Hepatic stellate cell (primary cell): ENCODE measurements around the gene GPS1.

ENCODE experiments used
- DNase-seq: peaks from one replicate; pipeline ENCODE4 v3.0.0; 2011; ENCODE audit warnings: low spot score

GPS1 gene

DNA sequence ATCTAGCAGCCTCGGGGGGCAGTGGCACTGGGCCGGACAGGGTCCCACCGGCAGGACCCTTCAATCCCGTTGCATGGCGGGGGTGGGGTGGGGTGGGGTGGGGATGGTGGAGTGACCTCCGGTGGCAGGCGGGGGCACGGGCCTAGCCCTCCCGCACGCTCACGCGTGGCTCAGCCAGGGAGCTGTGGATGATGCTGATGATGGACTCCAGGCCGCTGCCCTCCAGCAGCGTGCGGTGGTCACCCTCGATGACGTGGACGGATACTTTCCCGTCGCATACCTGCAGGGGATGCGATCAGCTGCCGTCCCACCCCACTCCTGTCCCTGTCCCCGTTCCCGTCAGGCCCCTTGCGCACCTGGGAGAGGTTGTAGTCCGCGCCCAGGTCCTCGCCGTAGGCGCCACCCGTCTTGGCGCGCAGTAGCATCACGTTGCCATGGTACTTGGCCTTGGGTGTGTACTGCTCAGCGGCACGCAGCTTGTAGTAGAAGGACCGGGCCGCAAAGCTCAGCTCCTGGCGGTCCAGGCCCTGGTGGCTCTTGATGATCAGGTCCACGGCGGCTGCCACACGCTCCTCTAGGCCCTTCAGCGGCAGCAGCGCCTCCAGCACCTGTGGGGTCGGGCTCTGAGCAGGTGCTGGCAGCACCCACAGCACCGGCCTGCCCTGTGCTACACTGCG lies 27.4 kb downstream of the GPS1 start:
- no peak for DNase-seq

DNA sequence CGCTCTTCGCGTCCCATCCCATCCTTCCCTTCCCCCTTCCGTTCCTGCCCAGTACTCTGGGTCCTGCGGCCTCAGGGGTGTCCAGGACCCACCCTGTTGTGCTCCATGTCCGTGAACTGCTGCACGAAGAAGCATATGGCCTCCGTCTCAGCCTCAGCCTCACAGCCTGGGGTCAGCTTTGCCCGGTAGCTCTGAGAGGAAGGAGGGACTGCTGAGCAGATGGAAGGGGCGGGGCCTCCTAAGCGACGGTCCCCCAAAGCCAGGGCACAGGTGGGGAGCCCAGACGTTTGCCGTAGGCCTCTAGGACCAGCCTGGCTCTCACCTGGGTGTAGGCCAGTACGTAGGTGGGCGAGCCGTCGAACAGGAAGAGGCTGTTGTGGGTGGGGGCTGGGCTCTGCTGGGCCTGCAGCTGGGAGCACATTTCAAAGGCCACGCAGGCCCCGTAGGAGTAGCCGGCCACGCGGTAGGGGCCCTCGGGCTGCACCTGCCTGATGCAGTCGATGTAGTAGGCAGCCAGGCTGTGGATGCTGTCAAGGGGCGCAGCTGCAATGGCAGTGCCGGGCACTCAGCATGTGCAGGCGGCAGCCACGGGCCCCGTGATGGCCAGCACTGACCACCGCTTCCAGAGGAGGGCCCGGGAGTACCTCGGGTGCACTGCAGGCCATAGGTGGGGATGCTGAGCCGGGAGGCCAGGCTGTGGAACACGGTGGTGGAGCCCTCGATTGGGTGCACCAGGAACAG lies 28.5 kb downstream of the GPS1 start:
- DNase-seq, result no peak

DNA sequence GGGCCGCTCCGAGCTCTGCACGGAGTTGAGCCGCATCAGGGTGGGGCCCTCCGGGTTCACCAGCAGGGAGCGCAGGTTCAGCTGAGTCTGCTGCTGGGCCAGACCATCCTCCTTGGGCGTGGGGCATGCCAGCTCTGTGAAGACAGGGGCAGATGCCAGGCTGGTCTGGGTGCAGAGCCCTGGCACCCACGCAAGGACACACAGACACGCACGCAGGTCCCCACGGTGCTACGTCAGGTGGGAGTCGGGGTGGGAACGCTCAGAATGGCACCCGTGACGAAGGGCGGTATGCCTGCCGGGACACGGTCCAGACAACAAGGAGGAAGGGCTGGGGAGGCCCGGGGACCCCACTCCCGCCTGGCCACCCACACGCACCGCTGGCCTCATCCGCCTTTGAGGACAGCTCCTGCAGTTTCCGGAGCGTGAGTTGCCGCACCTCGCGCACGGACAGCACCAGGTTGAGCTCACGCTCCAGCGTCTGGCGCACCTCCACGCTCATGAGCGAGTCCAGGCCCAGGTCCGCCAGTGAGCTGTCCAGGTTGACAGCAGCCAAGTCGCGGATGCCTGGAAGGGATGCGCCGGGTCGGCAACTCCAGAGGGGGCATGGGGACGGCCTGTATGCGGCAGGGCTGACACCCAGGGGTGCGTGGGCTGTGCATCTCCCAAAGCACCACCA lies 29.2 kb downstream of the GPS1 start:
- DNase-seq, result no peak

DNA sequence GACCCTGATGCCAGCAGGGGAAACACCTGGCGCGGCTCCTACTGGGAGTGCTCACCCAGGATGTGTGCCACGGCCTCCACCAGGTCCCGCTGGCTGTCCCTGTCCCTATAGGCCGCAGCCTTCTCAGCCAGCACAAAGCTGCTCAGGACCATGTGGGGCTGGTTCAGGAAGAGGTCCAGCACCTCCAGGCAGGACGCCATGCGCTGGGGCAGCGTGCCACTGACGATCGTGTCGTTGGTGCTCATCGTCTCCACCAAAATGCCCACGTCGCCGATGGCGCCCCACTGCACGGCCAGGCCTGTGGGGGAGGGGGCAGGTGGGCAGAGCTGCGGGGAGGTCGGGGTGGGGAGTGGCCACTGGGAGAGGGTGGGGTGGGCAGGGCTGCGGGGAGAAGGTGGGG lies 29.8 kb downstream of the GPS1 start:
- no peak for DNase-seq

DNA sequence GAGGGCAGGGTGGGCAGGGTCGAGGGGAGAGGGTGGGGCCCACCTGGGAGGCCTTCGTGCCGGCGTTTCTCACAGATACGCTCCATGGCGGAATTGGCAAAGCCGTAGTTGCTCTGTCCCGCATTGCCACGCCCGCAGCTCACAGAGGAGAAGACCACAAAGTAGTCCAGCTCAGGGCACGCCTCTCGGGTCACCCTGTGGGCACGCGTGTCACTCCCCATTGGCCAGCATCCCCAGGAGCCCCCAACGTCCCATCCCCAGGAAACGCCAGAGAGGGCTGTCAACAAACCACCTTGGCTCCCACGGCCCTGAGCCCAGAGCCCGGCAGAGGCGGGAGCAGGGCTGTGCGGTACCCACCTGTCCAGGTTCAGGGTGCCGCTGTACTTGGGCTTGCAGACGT lies 30.3 kb downstream of the GPS1 start:
- no peak for DNase-seq

DNA sequence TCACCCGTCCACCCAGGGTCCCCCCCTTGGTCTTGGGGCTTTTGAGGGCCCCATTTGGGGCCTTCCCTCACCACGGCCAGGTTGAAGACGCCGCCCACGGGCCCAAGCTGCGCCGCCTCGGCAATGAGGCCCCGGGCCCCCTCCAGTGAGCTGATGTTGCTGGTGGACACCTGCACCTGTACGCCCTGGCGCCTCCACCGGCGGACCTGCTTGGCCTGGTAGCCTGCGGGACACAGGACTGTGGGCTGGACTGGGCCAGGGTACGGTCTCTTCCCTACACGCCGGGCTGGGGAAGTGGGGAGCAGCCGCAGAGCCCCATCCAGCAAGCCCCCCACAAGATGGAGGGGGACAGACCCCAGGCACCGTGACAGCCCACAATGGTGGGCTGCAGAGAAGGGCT lies 30.8 kb downstream of the GPS1 start:
- no peak for DNase-seq

DNA sequence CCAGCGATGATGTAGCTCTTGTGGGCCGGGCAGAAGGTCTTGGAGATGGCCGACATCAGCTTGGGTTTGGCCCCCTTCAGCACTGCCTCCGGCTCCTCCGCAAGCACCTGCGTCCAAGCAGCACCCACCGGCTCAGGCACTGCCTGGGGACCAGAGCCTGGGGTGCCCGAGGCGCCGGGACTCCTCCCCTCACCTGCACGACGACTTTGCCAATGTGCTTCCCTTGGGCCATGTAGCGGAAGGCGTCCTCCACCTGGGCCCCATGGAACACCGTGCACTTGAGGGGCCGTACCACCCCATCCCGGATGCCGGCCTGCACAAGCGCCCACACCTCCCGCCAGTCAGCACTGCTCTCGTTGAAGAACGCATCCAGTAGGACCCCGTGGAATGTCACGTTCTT lies 31.3 kb downstream of the GPS1 start:
- no peak for DNase-seq

DNA sequence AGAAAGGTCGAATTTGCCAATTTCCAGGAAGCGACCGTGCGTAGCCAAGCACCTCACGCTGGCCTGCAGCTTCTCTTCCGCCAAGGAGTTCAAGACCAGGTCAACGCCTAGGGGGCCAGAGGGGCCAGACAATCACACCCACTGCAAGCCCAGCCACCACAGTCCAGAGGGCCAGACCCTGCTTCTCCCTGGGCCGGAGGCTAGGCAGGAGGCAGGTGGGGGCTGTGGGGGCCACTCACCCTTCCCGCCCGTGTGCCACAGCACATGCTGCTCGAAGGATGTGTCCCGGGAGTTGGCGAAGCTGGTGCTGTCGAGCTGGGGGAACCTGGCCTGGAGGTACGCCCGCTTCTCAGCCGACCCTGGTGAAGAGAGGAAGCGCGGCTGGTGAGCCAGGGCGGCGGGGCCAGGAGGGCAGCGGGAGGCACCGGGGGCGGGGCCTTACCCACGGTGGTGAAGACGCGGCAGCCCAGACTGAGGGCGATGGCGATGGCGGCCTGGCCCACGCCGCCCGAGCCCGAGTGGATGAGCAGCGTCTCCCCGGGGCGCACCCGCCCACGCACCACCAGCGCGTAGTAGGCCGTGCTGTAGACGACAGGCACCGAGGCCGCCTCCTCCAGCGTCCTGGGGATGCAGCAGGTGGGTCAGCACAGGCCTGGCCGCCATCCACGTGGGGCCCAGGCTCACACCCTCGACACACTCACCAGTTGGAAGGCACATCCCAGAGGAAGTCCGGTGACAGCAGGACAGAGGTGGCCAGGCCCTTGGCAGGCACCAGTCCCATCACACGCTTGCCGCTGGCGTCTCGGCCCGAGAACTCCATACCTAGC lies 32.0 kb downstream of the GPS1 start:
- DNase-seq, result no peak

DNA sequence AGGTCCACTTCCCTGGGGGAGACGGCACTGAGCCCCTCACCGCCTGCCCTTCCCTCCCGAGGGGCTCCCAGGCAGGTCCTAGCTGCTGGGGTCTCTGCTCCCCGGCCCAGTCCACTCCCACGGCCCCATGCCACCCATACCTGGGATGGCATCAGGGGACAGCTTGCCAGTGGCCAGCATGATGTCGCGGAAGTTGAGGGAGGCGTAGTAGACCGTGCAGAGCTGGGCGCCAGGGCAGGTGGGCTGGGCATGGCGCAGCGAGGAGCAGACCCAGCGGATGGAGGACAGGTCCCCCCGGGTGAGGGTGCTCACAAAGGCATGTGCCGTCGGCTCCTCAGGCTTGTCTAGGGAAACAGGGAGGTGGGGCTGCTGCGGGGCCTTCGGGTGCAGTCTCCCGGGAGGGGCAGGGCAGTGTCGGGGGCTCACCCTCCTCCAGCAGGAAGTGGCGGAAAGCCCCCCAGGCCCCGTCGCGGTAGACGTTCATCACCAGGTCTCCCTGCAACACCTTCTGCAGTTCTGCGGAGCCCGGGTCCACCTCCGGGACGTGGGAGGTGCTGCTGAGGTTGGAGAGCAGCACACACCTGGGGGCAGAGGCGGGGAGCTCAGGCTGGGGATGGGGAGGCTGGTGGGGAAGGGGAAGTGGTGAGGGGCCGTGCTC lies 32.8 kb downstream of the GPS1 start:
- DNase-seq, result no peak

DNA sequence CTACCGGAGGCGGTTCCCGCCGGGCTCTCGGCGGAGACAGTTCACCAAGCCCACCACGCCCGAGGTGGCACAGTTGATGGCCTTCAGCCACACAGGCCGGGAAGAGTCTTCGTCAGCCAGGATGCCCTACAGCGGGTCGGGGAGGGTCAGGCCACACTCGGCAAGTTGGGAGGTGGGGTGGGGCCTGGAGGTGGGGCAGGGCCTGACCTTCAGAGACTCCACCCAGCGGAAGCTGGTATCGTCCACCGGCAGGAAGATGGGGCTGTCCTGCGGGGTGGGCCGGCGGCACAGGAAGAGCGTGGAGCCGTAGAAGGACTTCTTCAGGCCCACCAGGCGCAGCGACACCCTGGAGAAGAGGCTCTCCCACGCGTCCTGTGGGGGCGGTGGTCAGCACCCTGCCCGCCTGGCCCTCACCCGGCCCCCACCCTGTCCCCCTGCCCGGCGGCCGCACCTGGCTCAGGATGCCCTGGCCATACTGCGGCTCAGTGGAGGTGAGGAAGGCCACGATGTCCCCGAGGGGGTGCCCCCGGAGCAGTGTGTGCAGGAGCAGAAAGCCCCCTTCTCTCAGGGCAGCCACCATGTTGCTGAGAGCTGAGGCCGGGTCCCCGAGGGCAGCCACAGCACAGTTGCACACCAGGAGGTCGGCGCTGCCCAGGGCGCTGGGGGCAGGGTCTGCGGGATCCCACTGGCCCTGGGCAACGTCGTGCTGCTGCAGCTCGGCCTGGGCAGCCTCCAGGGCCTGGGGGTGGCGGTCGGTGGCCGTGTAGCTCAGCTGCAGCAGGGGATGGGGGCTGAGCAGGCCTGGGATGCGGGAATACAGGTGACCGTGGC lies 33.5 kb downstream of the GPS1 start:
- no peak for DNase-seq

DNA sequence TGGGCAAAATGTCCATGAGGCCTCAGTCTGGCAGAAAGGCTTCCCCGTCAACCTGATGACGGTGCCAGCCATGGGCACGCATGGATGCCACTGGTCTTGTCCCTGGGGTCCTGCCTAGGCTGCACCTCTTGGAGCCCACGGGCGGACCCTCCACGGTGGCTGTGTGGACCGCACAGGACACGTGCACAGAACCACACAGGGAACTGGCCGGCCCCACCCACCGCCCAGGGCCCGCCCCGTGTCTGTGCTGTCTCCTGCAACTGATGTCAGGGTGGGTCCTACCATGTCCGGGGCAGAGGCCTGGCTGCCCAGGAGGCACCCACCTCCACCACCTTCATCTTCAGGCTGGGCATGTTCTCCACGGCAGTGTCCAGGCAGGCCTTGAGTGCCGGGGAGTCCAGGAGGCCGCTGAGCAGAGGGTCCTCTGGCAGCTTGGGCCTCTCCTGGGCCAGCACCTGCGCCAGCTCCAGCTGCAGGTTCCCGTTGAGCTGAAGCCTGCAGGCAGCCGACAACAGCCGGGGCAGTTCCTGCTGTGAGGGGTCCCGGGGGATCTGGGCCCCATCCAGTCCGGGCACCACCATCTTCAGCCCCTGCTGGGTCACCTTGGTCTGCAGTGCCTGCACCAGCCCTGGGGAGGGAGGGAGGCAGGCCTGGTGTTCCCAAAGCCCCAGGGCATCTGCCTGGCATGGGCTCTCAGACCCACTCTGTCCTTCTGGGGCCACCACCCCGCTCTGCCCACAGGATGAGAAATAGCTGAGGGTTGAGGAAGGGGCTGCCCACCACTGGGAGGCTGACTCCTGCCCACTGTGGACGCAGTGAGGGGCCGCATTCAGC lies 34.5 kb downstream of the GPS1 start:
- no peak for DNase-seq

DNA sequence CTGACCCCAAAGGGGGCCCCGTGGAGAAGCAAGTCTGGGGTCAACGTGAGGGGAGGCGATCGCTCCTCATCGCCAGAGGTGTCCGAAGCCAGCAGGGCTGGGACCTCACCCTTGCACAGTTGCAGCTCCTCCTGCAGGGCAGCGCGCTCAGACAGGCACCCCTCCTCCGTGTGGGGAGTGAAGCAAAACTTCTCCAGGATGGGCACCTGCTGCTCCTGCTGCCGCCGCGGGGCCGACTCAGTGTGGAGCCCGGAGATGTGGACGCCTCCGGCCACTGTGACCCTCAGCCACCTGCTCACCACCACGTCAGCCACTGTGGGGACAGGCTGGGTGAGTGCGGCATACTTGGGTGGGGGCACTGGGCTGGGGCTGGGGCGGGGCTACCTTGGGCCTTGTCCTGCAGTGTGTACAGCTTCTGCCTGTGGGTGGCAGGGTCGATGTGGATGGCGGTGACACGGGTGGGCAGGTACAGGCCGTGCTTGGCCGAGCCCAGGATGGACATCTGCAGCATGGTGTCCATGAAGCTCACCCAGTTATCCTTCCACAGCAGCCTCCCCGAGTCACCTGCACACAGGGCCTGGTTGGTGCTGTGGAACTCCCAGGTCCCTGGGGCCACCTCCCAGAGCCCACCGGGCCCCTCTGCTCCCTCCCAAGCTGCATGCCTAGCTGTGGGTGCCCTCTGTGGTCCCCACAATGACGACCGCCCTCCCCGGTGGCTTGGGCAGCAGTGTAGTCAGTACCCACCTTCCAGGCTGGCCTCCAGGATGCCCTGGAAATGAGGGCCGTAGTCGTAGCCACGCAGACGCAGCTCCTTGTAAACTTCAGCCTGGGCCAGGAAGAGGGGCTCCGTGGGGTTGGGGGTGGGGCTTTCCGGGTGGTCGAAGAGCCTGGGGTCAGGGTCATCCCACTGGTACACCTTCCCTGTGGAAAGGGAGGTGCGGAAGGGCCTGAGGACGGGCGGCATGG lies 35.5 kb downstream of the GPS1 start:
- DNase-seq, result no peak

DNA sequence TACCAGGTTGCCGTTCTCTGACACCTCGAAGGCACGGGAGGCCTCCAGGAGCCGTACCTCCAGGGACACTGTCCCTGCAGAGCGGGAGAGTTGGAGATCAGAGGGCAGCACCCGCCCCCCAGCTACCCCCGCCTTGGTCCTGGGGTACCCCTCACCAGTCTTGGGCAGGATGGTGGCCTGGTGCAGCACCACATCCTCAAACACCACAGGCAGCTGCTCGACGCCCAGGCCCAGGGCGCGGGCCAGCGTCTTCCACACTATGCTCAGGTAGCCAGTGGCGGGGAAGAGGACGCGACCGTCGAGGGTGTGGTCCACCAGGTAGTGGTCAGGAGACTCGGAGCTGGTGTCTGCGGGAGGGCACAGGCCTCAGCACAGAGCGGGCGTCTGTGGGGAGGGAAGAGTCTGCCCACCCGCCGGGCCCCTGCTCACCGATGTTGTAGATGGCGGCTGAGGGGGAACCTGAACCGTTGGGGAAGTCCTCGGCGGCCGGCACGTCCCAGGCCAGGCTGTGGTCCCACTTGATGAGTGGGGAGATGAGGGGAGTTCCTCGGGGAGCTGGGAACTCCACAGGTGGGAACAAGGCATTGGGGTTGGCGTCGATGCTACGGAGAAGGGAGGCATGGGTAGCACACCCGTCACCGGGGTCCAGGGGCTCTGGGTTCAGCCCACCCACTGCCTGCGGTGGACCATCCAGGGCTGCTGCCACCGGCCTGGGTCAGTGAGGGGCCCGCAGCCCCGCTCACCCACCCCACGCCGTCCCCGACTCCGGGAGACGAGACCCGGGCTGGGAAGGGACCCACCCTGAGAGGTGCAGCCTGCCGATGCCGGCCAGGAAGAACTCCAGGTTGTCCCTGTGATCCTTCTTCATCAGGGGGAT lies 36.5 kb downstream of the GPS1 start:
- no peak for DNase-seq

DNA sequence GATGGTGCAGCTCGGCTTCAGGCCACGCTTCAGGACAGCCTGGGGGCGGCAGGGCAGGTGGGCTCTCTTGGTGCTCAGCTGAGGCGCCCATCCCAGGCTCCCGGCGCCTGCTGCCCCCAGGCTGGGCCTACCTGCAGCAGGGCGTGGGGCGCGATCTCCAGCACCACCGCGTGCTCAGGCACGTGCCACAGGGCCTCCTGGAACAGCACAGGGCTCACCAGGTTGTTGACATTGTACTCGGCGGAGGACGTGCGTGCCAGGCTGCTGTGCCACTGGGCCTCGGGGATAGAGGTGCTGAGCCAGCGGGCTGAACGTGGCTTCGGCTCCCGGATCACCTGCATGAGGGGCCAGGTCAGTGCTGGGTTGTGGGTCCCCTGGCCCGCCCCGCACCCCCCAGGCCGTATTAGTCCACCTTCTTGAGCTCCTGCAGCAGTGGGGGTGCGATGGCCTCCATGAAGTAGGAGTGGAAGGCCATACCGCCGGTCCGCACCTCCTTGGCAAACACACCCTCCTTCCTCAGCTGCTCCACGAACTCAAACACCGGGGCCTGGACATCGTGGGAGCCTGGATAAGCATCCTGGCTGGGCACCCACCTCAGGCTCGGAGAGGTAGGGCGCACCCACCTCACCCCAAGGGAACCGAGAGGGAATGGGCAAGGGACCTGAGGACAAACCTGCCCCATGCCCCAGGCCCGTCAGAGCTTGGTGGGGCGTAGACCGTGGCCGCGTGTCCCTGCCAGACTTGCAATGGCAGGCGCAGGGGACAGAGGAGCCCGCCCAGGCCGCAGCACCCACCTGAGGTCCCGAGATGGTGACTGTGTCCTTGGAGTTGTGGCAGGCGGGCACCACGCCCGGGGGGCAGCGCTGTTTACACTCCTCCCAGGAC lies 37.4 kb downstream of the GPS1 start:
- no peak for DNase-seq

DNA sequence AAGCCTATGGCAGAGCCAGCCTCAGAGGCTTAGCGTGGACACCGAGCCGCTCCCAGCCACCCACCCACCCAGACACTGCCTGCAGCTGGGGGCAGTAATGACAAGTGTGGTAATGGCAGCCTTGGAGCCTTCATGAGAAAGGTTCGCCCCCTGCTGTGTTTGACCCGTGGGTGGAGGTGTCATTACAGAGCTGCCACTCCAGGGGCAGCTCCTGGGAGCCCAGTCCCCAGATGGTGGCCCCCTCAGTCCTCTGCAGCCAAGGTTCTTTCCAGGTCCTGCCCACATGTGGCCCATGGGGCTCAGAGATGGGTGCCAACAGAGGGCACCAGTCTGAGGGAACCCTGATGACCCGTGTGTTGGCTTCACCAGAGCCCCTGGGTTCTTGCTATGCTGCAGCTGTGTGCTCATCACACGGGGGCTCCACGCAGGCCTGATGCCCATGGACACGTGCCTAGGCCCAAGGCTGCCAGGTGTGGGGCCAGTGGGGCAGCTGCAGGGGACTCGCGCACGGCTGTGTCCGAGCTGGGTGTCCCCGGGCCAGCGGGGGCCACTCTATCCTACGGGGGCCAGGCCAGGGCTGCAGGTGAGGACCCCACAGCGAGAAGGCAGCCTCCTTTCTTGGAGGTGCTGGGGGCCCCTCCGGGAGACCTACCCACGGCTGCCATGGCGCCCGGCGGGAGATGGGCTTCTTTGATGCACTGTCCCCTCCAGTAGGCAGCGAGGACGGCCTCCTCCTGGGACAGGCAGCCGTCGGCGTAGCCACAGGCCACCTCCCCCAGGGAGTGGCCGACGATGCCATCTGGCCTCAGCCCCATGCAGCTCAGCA lies 38.2 kb downstream of the GPS1 start:
- DNase-seq, result no peak
